Erythroblast (primary cell): ENCODE data around the gene FAM89B.

Experiments used
- GATA1 ChIP-seq: IDR thresholded peaks from 2 replicates; pipeline ENCODE4 v1.6.1; 2011; ENCODE audit warnings: low read depth, mild to moderate bottlenecking, control low read depth, low read length, moderate library complexity
- POLR2A ChIP-seq: IDR thresholded peaks from 2 replicates; pipeline ENCODE4 v1.6.1; 2011; ENCODE audit warnings: mild to moderate bottlenecking, low read length

GRCh38 chr11:65538915-65539743 lies 33.2 kb upstream of the FAM89B start:
- no peak for TF ChIP-seq POLR2A
- TF ChIP-seq GATA1: no peak
